Endothelial cell of umbilical vein (primary cell): ENCODE data around the gene UBAP2L. TPM values are rescaled to one million over a fixed set of nuclear protein-coding genes. Genes with fewer than 3 reads are reported as not detected.

Source experiments
- BruUV-seq: library from RNA; stranded (reverse); fragments of 400-500 nt; replicated peaks from 2 replicates; lab custom pipeline; 2021; lab: Mats Ljungman, UMichigan
- CTCF ChIA-PET: fragments of 300-600, 350-600 bp; sonication (Branson Sonifier 250); formaldehyde crosslinking; loops from one replicate; lab custom pipeline; 2021; ENCODE audit warnings: antibody characterized with exemption, inconsistent platforms; lab: Charles Lee
- POLR2A ChIA-PET: fragments of 300-600, 350-600 bp; sonication (Branson Sonifier 250); formaldehyde crosslinking; loops from one replicate; lab custom pipeline; 2021; ENCODE audit warnings: antibody characterized with exemption, inconsistent platforms; lab: Charles Lee
- DNase-seq: peaks from one replicate; pipeline ENCODE4 v3.0.0-alpha.2; 2011; ENCODE audit warnings: low read depth, low spot score
- FAIRE-seq: peaks from 2 replicates; lab custom pipeline; 2011; peaks lifted over from hg19 to GRCh38; lab: Jason Lieb, UNC
- H2AFZ ChIP-seq: 2 replicates; pipeline ENCODE4 v1.6.0; 2012; ENCODE audit warnings: low read depth, low read length, control low read depth, inconsistent platforms
- H3K27ac ChIP-seq: 2 replicates; pipeline ENCODE4 v1.5.1; 2011; ENCODE audit warnings: low read depth, mild to moderate bottlenecking, control low read depth, low read length, moderate library complexity; ENCODE audit not compliant: insufficient read depth
- H3K27me3 ChIP-seq, 2 experiments: 2 replicates each; pipeline versions ENCODE4 v1.6.0 to v1.6.1; 2011; ENCODE audit warnings: low read length in 2 of 2, mixed read lengths in 1 of 2; ENCODE audit not compliant: control insufficient read depth in 2 of 2, insufficient read depth in 2 of 2
- H3K36me3 ChIP-seq, 2 experiments: 2 replicates in 1 of 2; 3 replicates in 1 of 2; pipeline ENCODE4 v1.5.1; 2011; ENCODE audit warnings: low read length in 2 of 2, mild to moderate bottlenecking in 1 of 2, moderate library complexity in 1 of 2; ENCODE audit not compliant: control insufficient read depth in 2 of 2, insufficient read depth in 2 of 2; ENCODE audit errors: extremely low read depth in 1 of 2
- H3K4me1 ChIP-seq: 3 replicates; pipeline ENCODE4 v1.5.1; 2011; ENCODE audit warnings: mild to moderate bottlenecking, low read length; ENCODE audit not compliant: control insufficient read depth, insufficient read depth; ENCODE audit errors: extremely low read depth
- H3K4me2 ChIP-seq: 2 replicates; pipeline ENCODE4 v1.6.1; 2011; ENCODE audit warnings: low read length, control low read depth, mixed read lengths; ENCODE audit not compliant: insufficient read depth
- H3K4me3 ChIP-seq, 3 experiments: fragments of 200-600 bp in 1 of 3; sonication (generic), shearing (Covaris generic) in 1 of 3; replicated peaks in 1 of 3; 2 replicates each; pipeline ENCODE4 v1.5.1; 2011 to 2016; ENCODE audit warnings: control low read depth in 3 of 3, low read length in 3 of 3, mild to moderate bottlenecking in 2 of 3, inconsistent platforms in 1 of 3, low read depth in 1 of 3, moderate library complexity in 1 of 3; ENCODE audit not compliant: insufficient read depth in 1 of 3
- H3K79me2 ChIP-seq: 2 replicates; pipeline ENCODE4 v1.6.0; 2012; ENCODE audit warnings: low read length, inconsistent platforms; ENCODE audit not compliant: control insufficient read depth, insufficient read depth
- H3K9ac ChIP-seq: replicated peaks from 2 replicates; pipeline ENCODE3; 2011; ENCODE audit warnings: low read length, control low read depth; ENCODE audit not compliant: insufficient read depth; ENCODE audit errors: extremely low read depth
- H3K9me1 ChIP-seq: replicated peaks from 3 replicates; pipeline ENCODE4 v1.6.0; 2011; ENCODE audit warnings: mild to moderate bottlenecking, low read length; ENCODE audit not compliant: control insufficient read depth, insufficient read depth; ENCODE audit errors: extremely low read depth
- H3K9me3 ChIP-seq: replicated peaks from 2 replicates; pipeline ENCODE4 v1.5.1; 2012; ENCODE audit warnings: low read length, inconsistent platforms; ENCODE audit not compliant: control insufficient read depth, insufficient read depth
- H4K20me1 ChIP-seq: replicated peaks from 2 replicates; pipeline ENCODE3; 2011; ENCODE audit warnings: mild to moderate bottlenecking, low read length; ENCODE audit not compliant: control insufficient read depth, insufficient read depth; ENCODE audit errors: extremely low read depth
- EZH2 ChIP-seq: IDR thresholded peaks from 2 replicates; pipeline ENCODE4 v1.6.1; 2012; ENCODE audit warnings: borderline replicate concordance, low read depth, mild to moderate bottlenecking, moderate library complexity, low read length, inconsistent platforms; ENCODE audit not compliant: severe bottlenecking
- FOS ChIP-seq: IDR thresholded peaks from 2 replicates; pipeline ENCODE4 v1.6.1; 2011; ENCODE audit warnings: mild to moderate bottlenecking, low read length, moderate library complexity, borderline replicate concordance; ENCODE audit not compliant: insufficient read depth
- GATA2 ChIP-seq: IDR thresholded peaks from 2 replicates; pipeline ENCODE4 v1.7.0; 2011; ENCODE audit warnings: low read depth, mild to moderate bottlenecking, moderate library complexity, mixed read lengths, low read length; ENCODE audit not compliant: insufficient read length, insufficient read depth
- JUN ChIP-seq: IDR thresholded peaks from 2 replicates; pipeline ENCODE4 v1.6.1; 2011; ENCODE audit warnings: borderline replicate concordance, low read depth; ENCODE audit not compliant: insufficient read length, insufficient read depth
- MAX ChIP-seq: IDR thresholded peaks from 2 replicates; pipeline ENCODE4 v1.6.1; 2011; ENCODE audit not compliant: insufficient read depth, insufficient read length
- MYC ChIP-seq: IDR thresholded peaks from one replicate; pipeline ENCODE4 v1.6.1; 2011; ENCODE audit warnings: mild to moderate bottlenecking, low read depth, low read length
- POLR2A ChIP-seq: IDR thresholded peaks from 2 replicates; pipeline ENCODE4 v1.6.1; 2012; ENCODE audit warnings: low read depth, mild to moderate bottlenecking, control low read depth, low read length
- POLR2AphosphoS5 ChIP-seq: IDR thresholded peaks from 2 replicates; pipeline ENCODE4 v1.6.1; 2012; ENCODE audit warnings: low read depth, mild to moderate bottlenecking, control low read depth, low read length, moderate library complexity; ENCODE audit not compliant: insufficient read depth
- dilution Hi-C: fragments of 300-500 bp; cut with MboI; formaldehyde crosslinking; loops from one replicate; pipeline ENCODE4 v1.15.0; 2019; ENCODE audit warnings: low sequenced_read_pairs; ENCODE audit not compliant: extremely low pct_ligation_motif_present
- intact Hi-C: fragments of 100-400 bp; cut with micrococcal nuclease; formaldehyde crosslinking; loops from one replicate; pipeline ENCODE4 v1.10.0; 2022
- polyA plus RNA-seq, 4 experiments: library from polyadenylated mRNA; depleted of rRNA in 3 of 4; stranded (reverse) in 3 of 4; unstranded in 1 of 4; fragments of >200 nt; gene quantifications; 2 replicates each; pipeline versions ENCODE4 v1.2.1 to v1.2.3, GENCODE V29; 2011 to 2012; ENCODE audit warnings: missing spikeins in 1 of 4
- total RNA-seq: library from RNA; stranded (reverse); gene quantifications from 2 replicates; pipeline ENCODE4 v1.2.3, GENCODE V29; 2021
- TF ChIP-seq, protein P1 (sequence below), 2 donors: IDR thresholded peaks; 1 replicate in 1 of 2; 2 replicates in 1 of 2; pipeline ENCODE4 v1.5.1; 2011; ENCODE audit warnings: low read length in 2 of 2, mild to moderate bottlenecking in 2 of 2, moderate library complexity in 2 of 2, control low read depth in 1 of 2, inconsistent platforms in 1 of 2, low read depth in 1 of 2; ENCODE audit not compliant: insufficient read depth in 1 of 2; ENCODE audit errors: extremely low read depth in 1 of 2

UBAP2L gene
- total and polyA plus RNA-seq, 2 donors (not counting 3 experiments of a cell fraction or from before 2014, with no cell fraction given), result 229 to 280 TPM

GRCh38 chr1:154193821-154194220 lies 26.9 kb upstream of the UBAP2L start:
- dilution Hi-C loops, result no loop called here
- FAIRE-seq (no peak), DNase-seq (no peak)
- H3K27ac ChIP-seq, result no peak overlapping the region
- H3K9me1 ChIP-seq, result no peaks in the 10 kb centered on the region
- H3K27me3 ChIP-seq, result peaks cover 10 to 14% of the 10 kb centered on the region in 2 experiments
- intact Hi-C loops, result loop anchor here (10.0 kb wide), 1 partner anchor 281 kb away; no protein-coding TSS in a partner anchor
- H3K9me3 ChIP-seq, result no peaks in the 10 kb centered on the region
- H2AFZ ChIP-seq, result no peak overlapping the region
- ChIA-PET CTCF (interaction anchor here (2.8 kb wide), 1 partner anchor 142 kb away, joined by 15 read pairs; no protein-coding TSS in a partner anchor), POLR2A (interaction anchor here (0.9 kb wide), 1 partner anchor 11 kb away, joined by 3 read pairs; no protein-coding TSS in a partner anchor)
- BruUV-seq, result no TSS peak
- H3K9ac ChIP-seq, result no peak overlapping the region
- no peaks in the 10 kb centered on the region for H4K20me1 ChIP-seq
- TF ChIP-seq GATA2, result no peak
- TF ChIP-seq FOS, result no peak
- no peak for TF ChIP-seq MYC
- TF ChIP-seq POLR2AphosphoS5, result no peak
- TF ChIP-seq, protein P1, sequence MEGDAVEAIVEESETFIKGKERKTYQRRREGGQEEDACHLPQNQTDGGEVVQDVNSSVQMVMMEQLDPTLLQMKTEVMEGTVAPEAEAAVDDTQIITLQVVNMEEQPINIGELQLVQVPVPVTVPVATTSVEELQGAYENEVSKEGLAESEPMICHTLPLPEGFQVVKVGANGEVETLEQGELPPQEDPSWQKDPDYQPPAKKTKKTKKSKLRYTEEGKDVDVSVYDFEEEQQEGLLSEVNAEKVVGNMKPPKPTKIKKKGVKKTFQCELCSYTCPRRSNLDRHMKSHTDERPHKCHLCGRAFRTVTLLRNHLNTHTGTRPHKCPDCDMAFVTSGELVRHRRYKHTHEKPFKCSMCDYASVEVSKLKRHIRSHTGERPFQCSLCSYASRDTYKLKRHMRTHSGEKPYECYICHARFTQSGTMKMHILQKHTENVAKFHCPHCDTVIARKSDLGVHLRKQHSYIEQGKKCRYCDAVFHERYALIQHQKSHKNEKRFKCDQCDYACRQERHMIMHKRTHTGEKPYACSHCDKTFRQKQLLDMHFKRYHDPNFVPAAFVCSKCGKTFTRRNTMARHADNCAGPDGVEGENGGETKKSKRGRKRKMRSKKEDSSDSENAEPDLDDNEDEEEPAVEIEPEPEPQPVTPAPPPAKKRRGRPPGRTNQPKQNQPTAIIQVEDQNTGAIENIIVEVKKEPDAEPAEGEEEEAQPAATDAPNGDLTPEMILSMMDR (IDR thresholded peaks at IDR 0.05; ENCODE audit: extremely low read depth in 1 of 2, insufficient read depth in 1 of 2, low read depth in 1 of 2, low read length in 2 of 2), result no peak
- TF ChIP-seq MAX, result no peak
- no peak for TF ChIP-seq EZH2
- no peak for TF ChIP-seq JUN
- TF ChIP-seq POLR2A, result no peak
- no peaks in the 10 kb centered on the region for H3K79me2 ChIP-seq
- H3K4me2 ChIP-seq, result no peak overlapping the region
- peaks cover 23% of the 10 kb centered on the region for H3K4me1 ChIP-seq
- H3K4me3 ChIP-seq, result no peak overlapping the region
- no peaks in the 10 kb centered on the region for H3K36me3 ChIP-seq
